ENCODE results near the gene MORC3.
A peak's percentile ranks its signal among the peaks of the same experiment; 100 is the strongest.

The MORC3 gene

GRCh38 chr21:36420571-36421339 is 100.8 kb downstream of the MORC3 start:
- Histone ChIP-seq H3K9me3 (no peaks in the 10 kb centered on the region), H3K4me3 (no peak overlapping the region), H3K36me3 (peaks cover 0 to 8% (median 0%) of the 10 kb centered on the region in 3 donors), H3K27me3 (no peaks in the 10 kb centered on the region), H3K4me1 (peaks cover 0 to 9% (median 0%) of the 10 kb centered on the region in 4 donors), H3K27ac (no peak overlapping the region)
- intact Hi-C loops (cut with DNase I; ENCODE audit: low total_unique reads) = loop anchor here (10.0 kb wide), 1 partner anchor 504 kb away; no protein-coding TSS in a partner anchor
- DNase-seq = peak in 1 of 2 donors; percentile 3
- TF ChIP-seq CTCF (IDR thresholded peaks at IDR 0.05) = no peak

- TF ChIP-seq CTCF (IDR thresholded peaks at IDR 0.05) = peak; percentile 15 to 31
- intact Hi-C loops (cut with DNase I; ENCODE audit: low total_unique reads) = loop anchor here (10.0 kb wide), 1 partner anchor 502 kb away; no protein-coding TSS in a partner anchor
- no peak overlapping the region for H3K27ac ChIP-seq
- no peaks in the 10 kb centered on the region for H3K36me3 ChIP-seq
- no peak overlapping the region for H3K4me3 ChIP-seq
- peaks cover 0 to 9% (median 0%) of the 10 kb centered on the region in 4 donors for H3K4me1 ChIP-seq
- peak in 1 of 2 donors; percentile 62 for DNase-seq
- no peaks in the 10 kb centered on the region for H3K9me3 ChIP-seq
- no peaks in the 10 kb centered on the region for H3K27me3 ChIP-seq
These were observed 102.5 kb downstream of the MORC3 start for GRCh38 chr21:36422279-36423098.

DNA sequence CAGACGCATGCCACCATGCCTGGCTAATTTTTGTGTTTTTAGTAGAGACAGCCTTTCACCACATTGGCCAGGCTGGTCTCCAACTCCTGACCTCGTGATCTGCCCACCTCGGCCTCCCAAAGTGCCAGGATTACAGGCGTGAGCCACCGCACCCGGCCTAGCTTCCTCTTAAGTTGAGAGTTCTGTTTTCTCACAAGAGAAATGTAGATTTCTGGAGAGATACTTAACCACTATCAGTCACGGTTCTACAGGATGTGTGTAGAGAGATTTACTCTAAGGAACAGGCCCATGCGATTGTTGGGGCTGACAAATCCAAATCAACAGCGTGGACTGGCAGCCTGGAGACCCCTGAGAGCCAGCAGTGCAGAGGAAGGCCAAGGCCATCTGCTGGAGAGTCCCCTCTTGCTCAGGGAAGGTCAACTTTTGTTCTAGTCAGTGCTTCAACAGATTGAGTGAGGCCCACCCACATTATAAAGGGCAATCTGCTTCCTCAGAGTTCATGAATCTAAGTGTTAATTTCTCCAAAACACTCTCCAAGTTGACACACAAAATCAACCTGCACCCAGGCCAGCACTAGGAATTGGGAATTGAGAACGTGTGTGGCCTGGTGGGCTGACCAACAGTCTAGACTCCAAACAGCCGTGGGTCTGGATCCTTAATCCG is 103.9 kb downstream of the MORC3 start:
- no peak for DNase-seq
- Histone ChIP-seq H3K27me3 (no peaks in the 10 kb centered on the region), H3K9me3 (no peaks in the 10 kb centered on the region), H3K27ac (no peak overlapping the region), H3K4me1 (peaks cover 0 to 9% (median 0%) of the 10 kb centered on the region in 4 donors), H3K4me3 (no peak overlapping the region), H3K36me3 (no peaks in the 10 kb centered on the region)
- TF ChIP-seq CTCF (IDR thresholded peaks at IDR 0.05) = no peak
- intact Hi-C loops (cut with DNase I; ENCODE audit: low total_unique reads) = loop anchor here (10.0 kb wide), 1 partner anchor 501 kb away; no protein-coding TSS in a partner anchor

DNA sequence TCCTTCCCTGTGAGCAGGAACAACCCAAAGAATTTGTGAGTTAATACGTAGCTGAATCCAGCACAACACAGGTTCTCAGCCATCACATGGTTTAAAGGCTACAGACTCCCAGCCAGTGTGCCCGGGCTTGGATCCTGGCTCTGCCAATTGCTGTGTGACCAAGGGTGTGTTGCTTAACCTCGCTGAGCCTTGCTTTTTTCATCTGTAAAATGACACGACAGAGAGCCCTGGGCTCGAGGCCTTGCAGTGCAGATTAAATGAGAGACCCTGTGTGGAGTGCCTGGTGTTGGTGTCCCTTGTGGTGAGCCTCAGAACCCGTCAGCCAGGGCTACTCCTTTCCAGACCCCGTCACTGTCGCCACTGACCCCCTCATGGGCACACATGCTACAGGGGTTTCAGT is 104.6 kb downstream of the MORC3 start:
- H3K4me3 ChIP-seq = no peak overlapping the region
- TF ChIP-seq CTCF (IDR thresholded peaks at IDR 0.05) = no peak
- no peak overlapping the region for H3K27ac ChIP-seq
- H3K36me3 ChIP-seq = no peaks in the 10 kb centered on the region
- DNase-seq = no peak
- no peaks in the 10 kb centered on the region for H3K27me3 ChIP-seq
- H3K9me3 ChIP-seq = no peaks in the 10 kb centered on the region
- intact Hi-C loops (cut with DNase I; ENCODE audit: low total_unique reads) = loop anchor here (10.0 kb wide), 1 partner anchor 500 kb away; no protein-coding TSS in a partner anchor
- peaks cover 0 to 14% (median 0%) of the 10 kb centered on the region in 4 donors for H3K4me1 ChIP-seq

DNA sequence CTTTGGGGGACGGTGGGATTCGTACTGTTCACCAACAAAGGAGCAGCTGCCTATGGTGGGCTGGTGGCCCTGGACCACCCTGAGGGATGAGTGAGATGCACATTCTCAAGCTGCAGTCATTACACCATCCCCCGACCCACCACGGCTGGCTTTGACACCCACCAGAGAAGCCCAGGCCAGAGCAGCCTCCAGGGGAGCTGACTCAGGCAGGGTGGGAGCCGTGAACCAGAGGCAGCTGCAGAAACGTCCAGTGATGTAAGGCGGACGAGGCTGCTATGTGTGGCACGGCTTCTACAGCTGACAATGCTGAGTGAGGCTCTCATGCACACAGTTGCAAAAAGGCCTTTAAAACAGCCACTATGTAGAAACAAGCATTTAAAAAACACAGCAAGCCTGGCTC is 105.3 kb downstream of the MORC3 start:
- intact Hi-C loops (cut with DNase I; ENCODE audit: low total_unique reads) = loop anchor here (10.0 kb wide), 1 partner anchor 500 kb away; no protein-coding TSS in a partner anchor
- H3K4me1 ChIP-seq = peaks cover 0 to 16% (median 1%) of the 10 kb centered on the region in 4 donors
- H3K27me3 ChIP-seq = no peaks in the 10 kb centered on the region
- H3K36me3 ChIP-seq = no peaks in the 10 kb centered on the region
- H3K27ac ChIP-seq = no peak overlapping the region
- TF ChIP-seq CTCF (IDR thresholded peaks at IDR 0.05) = no peak
- no peak overlapping the region for H3K4me3 ChIP-seq
- DNase-seq = no peak
- no peaks in the 10 kb centered on the region for H3K9me3 ChIP-seq
